AG04449 (cell line): ENCODE data around the gene GNAI3.

Experiments used
- CTCF ChIA-PET: fragments of 350-600 bp; formaldehyde crosslinking; extraction: SDS; loops from one replicate; lab custom pipeline; 2021; ENCODE audit warnings: antibody characterized with exemption; lab: Yijun Ruan, JAX
- POLR2A ChIA-PET: fragments of 400-600, 350-600 bp; formaldehyde crosslinking; extraction: SDS; loops from one replicate; lab custom pipeline; 2020; ENCODE audit warnings: antibody characterized with exemption, inconsistent platforms; lab: Yijun Ruan, JAX
- DNase-seq: peaks from one replicate; pipeline ENCODE4 v3.0.0-alpha.2; 2010; ENCODE audit warnings: low read depth, low spot score
- H3K4me3 ChIP-seq: 2 replicates; pipeline ENCODE4 v1.5.1; 2011; ENCODE audit warnings: low read depth, mild to moderate bottlenecking, control low read depth, low read length
- TF ChIP-seq, protein P1 (sequence below): IDR thresholded peaks from one replicate; pipeline ENCODE4 v1.5.1; 2011; ENCODE audit warnings: mild to moderate bottlenecking, moderate library complexity, low read length, control low read depth, inconsistent platforms; ENCODE audit not compliant: insufficient read depth; ENCODE audit errors: missing control alignments

The GNAI3 gene

DNA sequence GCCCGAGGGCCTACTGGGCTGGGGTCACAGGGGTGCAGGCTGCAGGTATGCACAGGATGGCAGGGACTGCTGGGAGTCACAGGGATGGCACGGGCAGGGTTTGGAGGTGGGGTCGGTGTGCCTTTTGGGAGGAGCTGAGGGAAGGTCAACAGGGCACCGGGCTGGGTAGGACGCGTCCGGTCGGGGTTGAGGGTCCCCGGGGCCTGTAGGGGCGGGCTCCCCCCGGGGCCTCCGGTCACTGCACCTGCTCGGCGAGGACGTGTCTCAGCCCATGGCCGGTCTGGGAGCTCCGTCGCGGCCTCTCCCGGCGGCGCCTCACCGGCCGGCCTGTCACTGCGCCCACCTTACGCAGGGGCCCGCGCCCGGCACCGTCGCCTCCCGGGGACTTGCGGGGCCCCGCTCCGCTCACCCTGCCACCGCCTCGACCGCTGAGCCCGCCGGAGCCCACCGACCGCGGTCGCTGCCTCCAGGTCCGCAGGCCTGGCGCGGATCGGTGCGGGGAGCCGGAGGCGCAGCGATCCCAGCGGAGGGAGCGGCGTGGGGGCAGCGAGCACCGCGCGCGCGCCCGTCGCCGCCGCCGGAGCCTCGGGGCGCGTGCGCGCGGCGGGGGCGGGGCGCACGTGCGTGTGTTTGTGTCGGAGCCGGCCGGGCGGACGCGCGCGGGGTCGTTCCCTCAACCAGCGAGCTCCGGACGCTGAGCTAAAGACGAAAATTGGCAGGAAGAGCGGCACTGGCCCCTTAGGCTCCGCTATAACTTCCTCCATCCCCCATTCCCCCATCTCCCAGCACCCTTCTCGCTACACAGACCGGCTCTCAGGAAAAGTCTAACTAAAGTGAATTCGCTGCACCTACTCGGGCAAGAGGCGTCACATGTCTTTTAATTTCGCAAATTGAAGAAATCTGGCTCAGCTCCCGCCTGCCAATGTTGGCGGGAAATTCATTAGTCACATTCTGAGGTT, 39.0 kb upstream of the GNAI3 start, which contains the start of gene AMIGO1:
Gene AMIGO1, minus strand, starts transcription at position 552 of the 959 bp plus-strand sequence. CDS start 815 bp downstream, outside the sequence.
- POLR2A ChIA-PET = interaction anchor here (1.5 kb wide), 1 partner anchor 9 kb away, joined by 7 read pairs; no protein-coding TSS in a partner anchor
- CTCF ChIA-PET = interaction anchor here (0.9 to 43.1 kb wide), 4 partner anchors 11 to 110 kb away, joined by 3 to 2790 read pairs (median 330); partner anchors contain the start of genes ATXN7L2, CYB561D1 and GPR61
- peak within 1 kb of the TSS; percentile 67 for H3K4me3 ChIP-seq
- DNase-seq = no peak
- TF ChIP-seq, protein P1, sequence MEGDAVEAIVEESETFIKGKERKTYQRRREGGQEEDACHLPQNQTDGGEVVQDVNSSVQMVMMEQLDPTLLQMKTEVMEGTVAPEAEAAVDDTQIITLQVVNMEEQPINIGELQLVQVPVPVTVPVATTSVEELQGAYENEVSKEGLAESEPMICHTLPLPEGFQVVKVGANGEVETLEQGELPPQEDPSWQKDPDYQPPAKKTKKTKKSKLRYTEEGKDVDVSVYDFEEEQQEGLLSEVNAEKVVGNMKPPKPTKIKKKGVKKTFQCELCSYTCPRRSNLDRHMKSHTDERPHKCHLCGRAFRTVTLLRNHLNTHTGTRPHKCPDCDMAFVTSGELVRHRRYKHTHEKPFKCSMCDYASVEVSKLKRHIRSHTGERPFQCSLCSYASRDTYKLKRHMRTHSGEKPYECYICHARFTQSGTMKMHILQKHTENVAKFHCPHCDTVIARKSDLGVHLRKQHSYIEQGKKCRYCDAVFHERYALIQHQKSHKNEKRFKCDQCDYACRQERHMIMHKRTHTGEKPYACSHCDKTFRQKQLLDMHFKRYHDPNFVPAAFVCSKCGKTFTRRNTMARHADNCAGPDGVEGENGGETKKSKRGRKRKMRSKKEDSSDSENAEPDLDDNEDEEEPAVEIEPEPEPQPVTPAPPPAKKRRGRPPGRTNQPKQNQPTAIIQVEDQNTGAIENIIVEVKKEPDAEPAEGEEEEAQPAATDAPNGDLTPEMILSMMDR = no peak

DNA sequence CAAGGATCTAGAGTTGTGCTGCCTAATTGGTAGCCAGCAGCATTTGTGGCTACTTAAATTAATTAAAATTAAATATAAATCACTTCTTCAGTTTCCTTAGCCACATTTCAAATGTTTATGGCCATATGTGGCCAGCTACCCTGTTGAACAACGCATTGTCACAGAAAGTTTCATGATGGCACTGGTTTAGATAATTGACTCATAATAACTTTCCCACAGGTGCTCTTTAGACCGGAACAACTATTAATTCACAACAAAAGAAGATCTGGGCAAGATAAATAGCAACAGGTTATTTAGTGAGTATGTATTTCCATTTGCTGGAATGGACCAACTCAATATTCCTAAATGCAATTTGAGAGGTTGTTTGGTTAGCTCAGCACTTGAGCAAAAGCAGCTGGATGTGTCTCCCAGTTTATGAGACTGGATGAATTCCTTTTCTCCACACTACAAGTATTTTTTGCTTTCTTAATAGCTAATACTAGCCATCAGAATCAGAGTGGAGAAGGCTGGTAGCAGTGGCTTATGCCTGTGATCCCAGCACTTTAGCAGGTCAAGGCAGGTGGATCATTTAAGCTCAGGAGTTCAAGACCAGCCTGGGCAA, 35.2 kb upstream of the GNAI3 start:
- no peak for DNase-seq
- ChIA-PET POLR2A (no interaction called here), CTCF (interaction anchor here (24.0 to 43.1 kb wide), 2 partner anchors 19 to 21 kb away, joined by 657 to 2790 read pairs; partner anchors contain the start of genes ATXN7L2, CYB561D1 and GPR61)
- TF ChIP-seq, protein P1 = no peak
- H3K4me3 ChIP-seq = no peak overlapping the region

DNA sequence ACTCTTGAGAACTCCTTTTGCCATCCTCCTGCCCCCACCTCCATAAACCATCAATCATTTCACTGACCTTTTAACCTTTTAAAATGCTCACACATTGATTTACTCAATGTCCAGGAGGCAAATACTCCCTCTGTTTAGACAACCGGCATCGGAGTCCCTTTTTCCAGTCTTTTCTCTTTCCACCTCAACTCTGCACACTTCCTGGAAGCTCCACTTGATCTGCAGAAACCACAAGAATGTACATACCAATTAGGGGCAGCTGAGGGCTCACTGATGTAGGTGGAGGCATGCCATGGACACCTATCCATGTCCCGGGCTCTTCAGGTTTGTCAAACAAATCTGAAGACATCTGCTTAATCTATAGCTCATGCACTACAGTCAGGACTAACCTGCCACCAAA, 33.6 kb upstream of the GNAI3 start:
- TF ChIP-seq, protein P1 = no peak
- DNase-seq = no peak
- ChIA-PET POLR2A (no interaction called here), CTCF (interaction anchor here (0.7 to 43.1 kb wide), 3 partner anchors 19 to 258 kb away, joined by 3 to 2790 read pairs (median 657); partner anchors contain the start of genes ATXN7L2, CYB561D1 and GPR61)
- H3K4me3 ChIP-seq = no peak overlapping the region

DNA sequence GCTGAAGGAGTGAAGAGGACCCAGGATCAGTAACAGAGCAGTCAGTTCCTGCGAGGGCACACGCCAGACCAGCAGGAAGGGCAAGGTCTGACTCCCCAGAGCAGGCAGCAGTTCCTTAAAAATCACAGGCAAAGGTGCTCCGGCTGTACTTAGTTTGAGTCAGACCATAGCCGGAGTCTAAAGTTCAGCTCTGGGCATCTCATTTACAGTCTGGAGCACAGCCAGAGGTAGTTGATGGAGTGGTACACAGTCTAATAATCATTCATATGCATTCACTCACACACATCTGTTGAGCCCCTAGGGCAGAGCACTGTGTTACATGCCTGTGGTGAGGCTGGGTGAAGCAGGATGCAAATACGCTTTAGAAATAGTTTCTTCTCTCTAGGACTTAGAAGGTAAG, 31.5 kb upstream of the GNAI3 start:
- no peak overlapping the region for H3K4me3 ChIP-seq
- TF ChIP-seq, protein P1 = no peak
- ChIA-PET POLR2A (interaction anchor here (1.0 kb wide), 1 partner anchor 13 kb away, joined by 4 read pairs; no protein-coding TSS in a partner anchor), CTCF (interaction anchor here (0.7 to 43.1 kb wide), 4 partner anchors 17 to 117 kb away, joined by 3 to 2790 read pairs (median 330); partner anchors contain the start of genes ATXN7L2, CYB561D1, GNAI3 and GPR61)
- DNase-seq = peak; percentile 54

DNA sequence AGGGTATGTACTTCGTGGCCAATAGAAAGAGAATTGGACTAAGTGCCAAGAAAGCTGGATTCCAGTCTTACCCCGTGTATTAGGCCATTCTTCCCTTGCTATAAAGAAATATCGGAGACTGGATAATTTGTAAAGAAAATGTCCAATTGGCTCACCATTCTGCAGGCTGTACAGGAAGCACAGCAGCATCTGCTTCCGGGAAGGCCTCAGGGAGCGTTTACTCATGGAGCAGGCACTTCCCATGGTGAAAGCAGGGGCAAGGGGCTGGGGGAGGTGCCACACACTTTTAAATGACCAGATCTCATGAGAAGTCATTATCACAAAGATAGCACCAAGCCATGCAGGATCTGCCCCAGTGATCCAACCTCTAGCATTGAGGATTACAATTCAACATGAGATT, 31.1 kb upstream of the GNAI3 start:
- ChIA-PET POLR2A (no interaction called here), CTCF (interaction anchor here (0.7 to 43.1 kb wide), 3 partner anchors 17 to 31 kb away, joined by 3 to 2790 read pairs (median 657); partner anchors contain the start of genes ATXN7L2, CYB561D1, GNAI3 and GPR61)
- no peak for DNase-seq
- TF ChIP-seq, protein P1 = no peak
- H3K4me3 ChIP-seq = no peak overlapping the region
